ENCODE measurements around the gene SLX4IP.

The SLX4IP gene

GRCh38 chr20:10551732-10552724, 116.9 kb downstream of the SLX4IP start:
- no peak for DNase-seq (ENCODE audit: low read depth)

- DNase-seq (ENCODE audit: low read depth), result peak; percentile 14
Measured at GRCh38 chr20:10553326-10553984, 118.3 kb downstream of the SLX4IP start.

GRCh38 chr20:10554285-10554684, 119.2 kb downstream of the SLX4IP start:
- no peak for DNase-seq (ENCODE audit: low read depth)

GRCh38 chr20:10555393-10555792, 120.3 kb downstream of the SLX4IP start:
- no peak for DNase-seq (ENCODE audit: low read depth)

GRCh38 chr20:10555865-10556308, 120.8 kb downstream of the SLX4IP start:
- DNase-seq (ENCODE audit: low read depth), result no peak

- DNase-seq (ENCODE audit: low read depth), result no peak
Measured at GRCh38 chr20:10556519-10557083, 121.5 kb downstream of the SLX4IP start.

- DNase-seq (ENCODE audit: low read depth), result no peak
Measured at GRCh38 chr20:10557685-10558084, 122.6 kb downstream of the SLX4IP start.

- DNase-seq (ENCODE audit: low read depth), result peak; percentile 20
Measured at GRCh38 chr20:10558635-10559187, 123.6 kb downstream of the SLX4IP start.

GRCh38 chr20:10559266-10559665, 124.2 kb downstream of the SLX4IP start:
- no peak for DNase-seq (ENCODE audit: low read depth)

- no peak for DNase-seq (ENCODE audit: low read depth)
Measured at GRCh38 chr20:10560686-10561085, 125.6 kb downstream of the SLX4IP start.

GRCh38 chr20:10561302-10561701, 126.2 kb downstream of the SLX4IP start:
- no peak for DNase-seq (ENCODE audit: low read depth)

- no peak for DNase-seq (ENCODE audit: low read depth)
Measured at GRCh38 chr20:10562899-10563298, 127.8 kb downstream of the SLX4IP start.

- no peak for DNase-seq (ENCODE audit: low read depth)
Measured at GRCh38 chr20:10563935-10564492, 128.9 kb downstream of the SLX4IP start.

GRCh38 chr20:10565191-10565921, 130.3 kb downstream of the SLX4IP start:
- DNase-seq (ENCODE audit: low read depth), result no peak

- no peak for DNase-seq (ENCODE audit: low read depth)
Measured at GRCh38 chr20:10565922-10566897, 131.1 kb downstream of the SLX4IP start.

- no peak for DNase-seq (ENCODE audit: low read depth)
Measured at GRCh38 chr20:10568032-10568431, 132.9 kb downstream of the SLX4IP start.

GRCh38 chr20:10571313-10571815, 136.3 kb downstream of the SLX4IP start:
- no peak for DNase-seq (ENCODE audit: low read depth)

GRCh38 chr20:10572853-10573252, 137.7 kb downstream of the SLX4IP start:
- DNase-seq (ENCODE audit: low read depth), result no peak

GRCh38 chr20:10573273-10573950, 138.3 kb downstream of the SLX4IP start:
- no peak for DNase-seq (ENCODE audit: low read depth)

Data from activated gamma-delta T cell treated with anti-CD3 and anti-CD28 coated beads, Interleukin-2, amount 50 U/mL, for 16 hours (primary cell).